Gastrocnemius medialis (tissue), 4 donors: ENCODE measurements around the gene ZNF423.

Experiments
- POLR2A ChIP-seq, 2 donors: fragments of 450-650 bp; IDR thresholded peaks; one replicate each; pipeline ENCODE4 v1.6.1; 2017; ENCODE audit warnings: antibody characterized with exemption in 2 of 2, mild to moderate bottlenecking in 2 of 2, moderate library complexity in 2 of 2
- TF ChIP-seq, protein P1 (sequence below), 5 experiments: fragments of 450-650 bp in 3 of 5; fragments of 200-600 bp in 2 of 5; sonication (generic) in 2 of 5; IDR thresholded peaks in 4 of 5; conservative IDR thresholded peaks in 1 of 5; 1 replicate in 4 of 5; 2 replicates in 1 of 5; pipeline ENCODE4 v1.5.1; 2016 to 2019; ENCODE audit warnings: antibody characterized with exemption in 5 of 5, mild to moderate bottlenecking in 3 of 5, moderate library complexity in 3 of 5

DNA sequence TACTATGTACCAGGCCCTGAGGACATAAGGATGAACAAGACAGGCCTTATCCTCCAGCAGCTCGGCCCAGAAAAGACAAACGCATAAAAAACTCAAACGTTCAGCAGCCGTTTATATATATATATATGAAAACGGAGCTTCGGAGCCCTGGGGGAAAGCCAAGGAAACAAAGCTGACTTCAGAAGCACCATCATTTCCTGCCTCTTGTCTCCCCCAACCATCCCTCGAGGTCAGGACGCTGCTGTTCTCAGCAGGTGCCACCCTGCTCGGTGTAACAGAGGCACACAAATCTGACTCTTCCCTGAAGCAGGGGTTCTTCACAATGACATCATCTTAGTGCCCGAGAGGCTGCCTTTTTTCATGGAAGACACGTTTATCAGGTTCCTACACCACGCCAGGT, 146.9 kb downstream of the ZNF423 start:
- TF ChIP-seq, protein P1, sequence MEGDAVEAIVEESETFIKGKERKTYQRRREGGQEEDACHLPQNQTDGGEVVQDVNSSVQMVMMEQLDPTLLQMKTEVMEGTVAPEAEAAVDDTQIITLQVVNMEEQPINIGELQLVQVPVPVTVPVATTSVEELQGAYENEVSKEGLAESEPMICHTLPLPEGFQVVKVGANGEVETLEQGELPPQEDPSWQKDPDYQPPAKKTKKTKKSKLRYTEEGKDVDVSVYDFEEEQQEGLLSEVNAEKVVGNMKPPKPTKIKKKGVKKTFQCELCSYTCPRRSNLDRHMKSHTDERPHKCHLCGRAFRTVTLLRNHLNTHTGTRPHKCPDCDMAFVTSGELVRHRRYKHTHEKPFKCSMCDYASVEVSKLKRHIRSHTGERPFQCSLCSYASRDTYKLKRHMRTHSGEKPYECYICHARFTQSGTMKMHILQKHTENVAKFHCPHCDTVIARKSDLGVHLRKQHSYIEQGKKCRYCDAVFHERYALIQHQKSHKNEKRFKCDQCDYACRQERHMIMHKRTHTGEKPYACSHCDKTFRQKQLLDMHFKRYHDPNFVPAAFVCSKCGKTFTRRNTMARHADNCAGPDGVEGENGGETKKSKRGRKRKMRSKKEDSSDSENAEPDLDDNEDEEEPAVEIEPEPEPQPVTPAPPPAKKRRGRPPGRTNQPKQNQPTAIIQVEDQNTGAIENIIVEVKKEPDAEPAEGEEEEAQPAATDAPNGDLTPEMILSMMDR (IDR thresholded peaks at IDR 0.05 in 4 of 5, conservative IDR thresholded peaks at IDR 0.05 in 1 of 5), result no peak
- TF ChIP-seq POLR2A (IDR thresholded peaks at IDR 0.05), result no peak
